ENCODE measurements around the gene SIGLECL1. TPM values are rescaled to one million over a fixed set of nuclear protein-coding genes. Genes with fewer than 3 reads are reported as not detected.

Gene SIGLECL1
- total RNA-seq, 1 experiment from 2014 or later, result not detected

DNA sequence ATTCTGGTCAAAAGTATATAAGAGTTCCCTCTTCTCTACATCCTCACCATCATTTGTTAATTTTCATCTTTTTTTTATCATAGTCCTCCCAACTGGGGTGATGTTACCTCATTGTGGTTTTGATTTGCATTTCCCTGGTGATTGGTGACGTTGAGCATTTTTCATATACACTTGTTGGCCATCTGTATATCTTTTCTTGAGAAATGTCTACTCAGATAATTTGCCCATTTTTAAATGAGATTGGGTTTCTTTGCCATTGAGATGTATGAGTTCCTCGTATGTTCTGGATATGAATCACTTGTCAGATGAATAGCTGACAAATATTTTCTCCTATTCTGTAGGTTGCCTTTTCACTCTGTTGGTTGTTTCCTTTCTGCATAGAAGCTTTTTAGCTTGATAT is 23.6 kb upstream of the SIGLECL1 start (continued):
- TF ChIP-seq ESRRA (CRISPR knock-in tag; IDR thresholded peaks at IDR 0.05; ENCODE audit: borderline replicate concordance), result no peak
- TF ChIP-seq AFF4 (CRISPR knock-in tag; IDR thresholded peaks at IDR 0.05; ENCODE audit: borderline replicate concordance), result no peak
- TF ChIP-seq, protein P1, sequence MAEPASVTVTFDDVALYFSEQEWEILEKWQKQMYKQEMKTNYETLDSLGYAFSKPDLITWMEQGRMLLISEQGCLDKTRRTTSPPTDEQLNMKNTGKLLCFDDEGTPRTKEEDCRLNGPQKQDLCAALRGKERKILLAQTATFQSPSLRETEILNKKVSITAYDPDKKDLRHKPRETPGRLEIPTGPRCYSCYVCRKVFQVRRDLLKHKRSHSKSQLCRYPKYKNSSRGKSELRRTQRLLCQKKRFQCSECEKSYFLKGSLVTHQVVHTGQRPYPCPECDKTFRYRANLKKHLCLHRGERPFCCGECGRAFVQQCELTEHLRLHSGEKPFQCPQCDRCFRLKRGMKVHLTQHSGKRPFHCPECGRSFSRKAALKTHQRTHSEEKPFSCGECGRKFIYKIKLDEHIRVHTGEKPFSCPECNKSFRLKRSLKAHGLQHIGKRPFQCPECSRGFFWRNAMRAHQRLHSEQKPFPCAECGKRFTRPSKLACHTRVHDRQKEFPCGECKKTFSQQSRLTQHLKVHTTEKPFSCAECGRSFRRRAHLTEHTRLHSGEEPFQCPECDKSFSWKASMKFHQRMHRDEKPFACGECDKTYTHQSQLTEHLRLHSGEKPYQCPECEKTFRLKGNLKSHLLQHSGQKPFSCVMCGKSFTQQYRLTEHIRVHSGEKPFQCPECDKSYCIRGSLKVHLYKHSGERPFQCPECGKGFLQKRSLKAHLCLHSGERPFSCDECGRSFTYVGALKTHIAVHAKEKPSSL (CRISPR knock-in tag; conservative IDR thresholded peaks at IDR 0.05), result no peak
- no peak for TF ChIP-seq IRF1 (CRISPR knock-in tag; IDR thresholded peaks at IDR 0.05)
- no peak for TF ChIP-seq E2F5 (CRISPR knock-in tag; IDR thresholded peaks at IDR 0.05)
- TF ChIP-seq ZNF138 (CRISPR knock-in tag; conservative IDR thresholded peaks at IDR 0.05), result no peak
- TF ChIP-seq FOXK1 (CRISPR knock-in tag; IDR thresholded peaks at IDR 0.05), result no peak
- TF ChIP-seq TEAD1 (CRISPR knock-in tag; IDR thresholded peaks at IDR 0.05), result no peak
- no peak for TF ChIP-seq OVOL2 (CRISPR knock-in tag; IDR thresholded peaks at IDR 0.05; ENCODE audit: borderline replicate concordance)
- no peak for TF ChIP-seq USF1 (CRISPR knock-in tag; IDR thresholded peaks at IDR 0.05)
- no peak for TF ChIP-seq ATF3 (CRISPR knock-in tag; conservative IDR thresholded peaks at IDR 0.05)

GRCh38 chr19:51227966-51228365 is 22.9 kb upstream of the SIGLECL1 start:
- Mint-ChIP-seq H3K4me3 (no peak overlapping the region), H3K4me1 (no peaks in the 10 kb centered on the region), H3K27ac (no peak overlapping the region), H3K36me3 (no peaks in the 10 kb centered on the region), H3K9me3 (peaks cover 6% of the 10 kb centered on the region), H3K27me3 (ENCODE audit: low read depth) (peaks cover 41% of the 10 kb centered on the region)
- ChIA-PET CTCF (no interaction called here), POLR2A (no interaction called here)
- DNase-seq (ENCODE audit: low spot score) (no peak), ATAC-seq (no peak)
- TF ChIP-seq ATF3 (CRISPR knock-in tag; conservative IDR thresholded peaks at IDR 0.05) (no peak), SMAD4 (CRISPR knock-in tag; IDR thresholded peaks at IDR 0.05) (no peak), SMAD3 (CRISPR knock-in tag; IDR thresholded peaks at IDR 0.05; ENCODE audit: borderline replicate concordance) (no peak), PRRX2 (CRISPR knock-in tag; IDR thresholded peaks at IDR 0.05) (no peak), JAZF1 (CRISPR knock-in tag; IDR thresholded peaks at IDR 0.05) (no peak), ATF1 (CRISPR knock-in tag; IDR thresholded peaks at IDR 0.05) (no peak), ZBTB21 (CRISPR knock-in tag; IDR thresholded peaks at IDR 0.05; ENCODE audit: borderline replicate concordance) (no peak), ZNF671 (CRISPR knock-in tag; IDR thresholded peaks at IDR 0.05) (no peak), CTCF (IDR thresholded peaks at IDR 0.05) (no peak), ZNF317 (CRISPR knock-in tag; IDR thresholded peaks at IDR 0.05; ENCODE audit: borderline replicate concordance, low read depth) (no peak)
- TF ChIP-seq, protein P2, sequence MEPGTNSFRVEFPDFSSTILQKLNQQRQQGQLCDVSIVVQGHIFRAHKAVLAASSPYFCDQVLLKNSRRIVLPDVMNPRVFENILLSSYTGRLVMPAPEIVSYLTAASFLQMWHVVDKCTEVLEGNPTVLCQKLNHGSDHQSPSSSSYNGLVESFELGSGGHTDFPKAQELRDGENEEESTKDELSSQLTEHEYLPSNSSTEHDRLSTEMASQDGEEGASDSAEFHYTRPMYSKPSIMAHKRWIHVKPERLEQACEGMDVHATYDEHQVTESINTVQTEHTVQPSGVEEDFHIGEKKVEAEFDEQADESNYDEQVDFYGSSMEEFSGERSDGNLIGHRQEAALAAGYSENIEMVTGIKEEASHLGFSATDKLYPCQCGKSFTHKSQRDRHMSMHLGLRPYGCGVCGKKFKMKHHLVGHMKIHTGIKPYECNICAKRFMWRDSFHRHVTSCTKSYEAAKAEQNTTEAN (CRISPR knock-in tag; IDR thresholded peaks at IDR 0.05), result no peak
- TF ChIP-seq, protein P3, sequence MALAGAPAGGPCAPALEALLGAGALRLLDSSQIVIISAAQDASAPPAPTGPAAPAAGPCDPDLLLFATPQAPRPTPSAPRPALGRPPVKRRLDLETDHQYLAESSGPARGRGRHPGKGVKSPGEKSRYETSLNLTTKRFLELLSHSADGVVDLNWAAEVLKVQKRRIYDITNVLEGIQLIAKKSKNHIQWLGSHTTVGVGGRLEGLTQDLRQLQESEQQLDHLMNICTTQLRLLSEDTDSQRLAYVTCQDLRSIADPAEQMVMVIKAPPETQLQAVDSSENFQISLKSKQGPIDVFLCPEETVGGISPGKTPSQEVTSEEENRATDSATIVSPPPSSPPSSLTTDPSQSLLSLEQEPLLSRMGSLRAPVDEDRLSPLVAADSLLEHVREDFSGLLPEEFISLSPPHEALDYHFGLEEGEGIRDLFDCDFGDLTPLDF (CRISPR knock-in tag; IDR thresholded peaks at IDR 0.05), result no peak

Measured in WTC11 (cell line).